ENCODE measurements around the gene SLC16A11. TPM values are rescaled to one million over a fixed set of nuclear protein-coding genes. Genes with fewer than 3 reads are reported as not detected.
A peak's percentile ranks its signal among the peaks of the same experiment; 100 is the strongest.

The SLC16A11 gene
- polyA plus RNA-seq, 1 donor from 2014 or later = 3.4 TPM

DNA sequence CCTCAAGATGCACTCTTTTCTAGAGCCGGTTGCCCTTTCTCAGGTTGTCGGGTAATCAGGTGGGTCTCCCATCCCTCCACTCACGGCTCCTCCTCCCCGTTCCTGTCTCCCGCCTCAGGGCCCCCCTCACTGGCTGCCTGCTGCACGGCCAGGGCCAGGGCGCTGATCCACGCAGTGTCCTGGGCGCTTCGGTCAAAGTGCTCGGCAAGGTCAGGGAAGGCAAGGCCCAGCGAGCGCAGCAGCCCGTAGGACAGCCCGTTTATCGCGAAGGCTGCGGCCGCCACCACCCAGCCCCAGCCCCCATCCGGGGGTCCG is 753 bp downstream of the SLC16A11 start:
- Mint-ChIP-seq H3K36me3 (peaks cover 1% of the 10 kb centered on the region), H3K4me1 (peaks cover 20 to 40% (median 34%) of the 10 kb centered on the region in 3 donors), H3K9me3 (no peaks in the 10 kb centered on the region), H3K27me3 (peaks cover 5% of the 10 kb centered on the region), H3K27ac (peak overlapping the region in 2 of 3 donors; percentile 55 to 95), H3K4me3 (peak overlapping the region; percentile 77 to 91 (median 90))

DNA sequence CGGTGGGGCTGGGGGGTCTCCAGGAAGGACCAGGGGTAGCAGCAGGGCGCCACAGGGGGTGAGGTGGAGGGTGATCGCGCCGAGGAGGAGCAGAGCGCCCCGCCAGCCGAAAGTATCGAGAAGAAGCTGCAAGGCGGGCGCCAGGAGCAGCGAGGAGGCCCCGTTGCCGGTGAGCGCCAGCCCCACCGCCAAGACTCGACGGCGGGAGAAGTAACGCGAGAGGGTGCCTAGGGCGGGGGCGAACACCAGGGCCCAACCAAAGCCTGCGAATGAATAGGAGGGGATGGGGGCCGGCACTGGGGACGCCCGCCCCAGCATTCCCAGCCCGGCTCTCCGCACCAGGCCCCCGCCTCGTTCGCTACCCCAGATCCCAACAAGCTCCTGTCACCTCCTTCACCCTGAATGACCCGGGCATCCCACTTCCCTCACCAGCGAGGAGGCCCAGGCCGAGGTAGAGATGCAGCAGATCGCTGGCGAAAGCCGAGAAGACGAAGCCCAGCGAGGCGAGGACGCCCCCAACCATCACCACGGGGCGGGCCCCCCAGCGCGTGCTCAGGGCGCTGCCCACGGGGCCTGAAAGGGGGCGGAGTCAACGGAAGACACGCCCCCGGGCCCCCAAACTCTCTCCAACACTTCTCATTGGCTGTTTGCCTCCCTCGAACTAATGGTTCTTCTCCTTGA is 1.3 kb downstream of the SLC16A11 start:
- Mint-ChIP-seq H3K4me1 (peaks cover 20 to 40% (median 37%) of the 10 kb centered on the region in 3 donors), H3K27ac (peak overlapping the region; percentile 55 to 95 (median 67)), H3K9me3 (no peaks in the 10 kb centered on the region), H3K27me3 (peaks cover 5% of the 10 kb centered on the region), H3K36me3 (peaks cover 1% of the 10 kb centered on the region), H3K4me3 (peak overlapping the region; percentile 77 to 91 (median 90))

DNA sequence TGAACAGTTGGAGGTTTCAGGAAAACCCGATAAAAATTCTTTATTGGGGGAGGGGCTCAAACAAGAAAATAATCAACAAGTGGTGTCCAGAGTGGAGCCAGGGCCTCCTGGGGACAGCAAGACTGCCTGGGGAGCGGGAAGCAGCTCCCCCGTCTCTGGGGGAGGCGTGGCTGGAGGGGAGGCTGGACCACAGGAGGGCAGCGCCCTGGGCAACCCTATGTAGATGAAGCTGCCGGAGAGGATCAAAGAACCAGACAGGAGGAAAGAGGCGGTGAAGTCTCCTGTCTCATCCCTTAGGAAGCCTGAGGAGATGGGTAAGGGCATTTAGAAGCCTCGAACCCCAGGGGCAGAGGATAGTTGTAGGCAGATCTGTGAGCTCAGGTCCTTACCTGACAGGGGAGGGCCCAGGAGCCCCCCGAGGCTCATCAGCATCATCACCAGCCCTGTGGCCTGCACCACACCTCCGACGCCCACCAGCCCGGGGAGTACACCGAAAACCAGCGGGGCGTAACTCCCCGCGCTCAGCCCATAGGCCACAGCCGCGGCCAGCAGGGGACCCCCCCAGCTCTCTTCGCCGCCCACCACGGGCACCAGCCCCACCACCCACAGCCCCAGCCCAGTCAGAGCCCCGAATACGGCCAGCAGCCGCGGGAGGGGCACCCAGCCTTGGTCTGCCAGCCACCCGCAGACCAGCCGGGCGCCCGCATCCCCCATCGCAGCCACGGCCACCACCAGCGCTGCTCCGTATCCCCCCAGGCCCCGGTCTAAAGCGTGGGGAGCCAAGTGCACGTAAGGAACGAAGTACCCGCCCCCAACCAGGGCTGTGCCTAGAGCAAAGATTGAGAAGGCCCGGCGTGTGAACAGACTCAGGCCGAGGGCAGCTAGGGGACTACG is 2.0 kb downstream of the SLC16A11 start:
- Mint-ChIP-seq H3K4me3 (peak overlapping the region; percentile 77 to 91 (median 90)), H3K36me3 (peaks cover 1% of the 10 kb centered on the region), H3K4me1 (peaks cover 15 to 37% (median 33%) of the 10 kb centered on the region in 3 donors), H3K9me3 (no peaks in the 10 kb centered on the region), H3K27ac (peak overlapping the region; percentile 55 to 77 (median 67)), H3K27me3 (peaks cover 5% of the 10 kb centered on the region)

DNA sequence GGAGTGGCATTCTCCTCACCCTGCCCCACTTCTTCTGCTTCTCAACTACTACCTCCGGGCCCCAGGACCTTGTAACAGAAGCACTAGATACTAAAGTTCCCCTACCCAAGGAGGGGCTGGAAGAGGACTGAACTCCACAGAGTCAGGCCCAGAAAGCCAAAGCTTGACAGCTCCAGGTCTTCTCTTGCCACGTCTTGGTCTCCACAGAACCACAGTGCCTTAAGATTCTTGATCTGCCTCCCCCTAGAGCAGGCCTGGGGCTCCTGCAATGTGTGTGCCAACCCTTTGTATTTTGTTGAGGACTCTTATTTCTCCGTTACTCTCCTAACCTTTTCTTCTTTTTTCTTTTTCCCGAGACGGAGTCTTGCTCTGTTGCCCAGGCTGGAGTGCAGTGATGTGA is 4.1 kb downstream of the SLC16A11 start:
- H3K36me3 Mint-ChIP-seq = peaks cover 1% of the 10 kb centered on the region
- no peaks in the 10 kb centered on the region for H3K9me3 Mint-ChIP-seq
- H3K27ac Mint-ChIP-seq = peak overlapping the region; percentile 37 to 92 (median 47)
- H3K4me1 Mint-ChIP-seq = peaks cover 12 to 44% (median 29%) of the 10 kb centered on the region in 3 donors
- peak overlapping the region in 2 of 4 donors; percentile 70 to 89 for H3K4me3 Mint-ChIP-seq
- peaks cover 5% of the 10 kb centered on the region for H3K27me3 Mint-ChIP-seq

DNA sequence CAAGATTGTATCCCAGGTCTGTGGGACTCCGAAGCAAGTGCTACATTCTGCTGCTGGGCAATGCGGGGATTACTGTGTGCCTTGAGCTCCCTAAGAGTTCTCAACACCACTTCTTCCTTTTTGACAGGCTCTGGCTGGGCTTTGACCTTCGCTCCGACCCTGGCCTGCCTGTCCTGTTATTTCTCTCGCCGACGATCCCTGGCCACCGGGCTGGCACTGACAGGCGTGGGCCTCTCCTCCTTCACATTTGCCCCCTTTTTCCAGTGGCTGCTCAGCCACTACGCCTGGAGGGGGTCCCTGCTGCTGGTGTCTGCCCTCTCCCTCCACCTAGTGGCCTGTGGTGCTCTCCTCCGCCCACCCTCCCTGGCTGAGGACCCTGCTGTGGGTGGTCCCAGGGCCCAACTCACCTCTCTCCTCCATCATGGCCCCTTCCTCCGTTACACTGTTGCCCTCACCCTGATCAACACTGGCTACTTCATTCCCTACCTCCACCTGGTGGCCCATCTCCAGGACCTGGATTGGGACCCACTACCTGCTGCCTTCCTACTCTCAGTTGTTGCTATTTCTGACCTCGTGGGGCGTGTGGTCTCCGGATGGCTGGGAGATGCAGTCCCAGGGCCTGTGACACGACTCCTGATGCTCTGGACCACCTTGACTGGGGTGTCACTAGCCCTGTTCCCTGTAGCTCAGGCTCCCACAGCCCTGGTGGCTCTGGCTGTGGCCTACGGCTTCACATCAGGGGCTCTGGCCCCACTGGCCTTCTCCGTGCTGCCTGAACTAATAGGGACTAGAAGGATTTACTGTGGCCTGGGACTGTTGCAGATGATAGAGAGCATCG is 5.6 kb downstream of the SLC16A11 start:
- H3K36me3 Mint-ChIP-seq = peaks cover 1% of the 10 kb centered on the region
- H3K4me1 Mint-ChIP-seq = peaks cover 13 to 43% (median 29%) of the 10 kb centered on the region in 3 donors
- no peaks in the 10 kb centered on the region for H3K9me3 Mint-ChIP-seq
- H3K27ac Mint-ChIP-seq = peak overlapping the region in 1 of 3 donors; percentile 92
- H3K4me3 Mint-ChIP-seq = peak overlapping the region; percentile 53 to 89 (median 74)
- H3K27me3 Mint-ChIP-seq = no peaks in the 10 kb centered on the region

DNA sequence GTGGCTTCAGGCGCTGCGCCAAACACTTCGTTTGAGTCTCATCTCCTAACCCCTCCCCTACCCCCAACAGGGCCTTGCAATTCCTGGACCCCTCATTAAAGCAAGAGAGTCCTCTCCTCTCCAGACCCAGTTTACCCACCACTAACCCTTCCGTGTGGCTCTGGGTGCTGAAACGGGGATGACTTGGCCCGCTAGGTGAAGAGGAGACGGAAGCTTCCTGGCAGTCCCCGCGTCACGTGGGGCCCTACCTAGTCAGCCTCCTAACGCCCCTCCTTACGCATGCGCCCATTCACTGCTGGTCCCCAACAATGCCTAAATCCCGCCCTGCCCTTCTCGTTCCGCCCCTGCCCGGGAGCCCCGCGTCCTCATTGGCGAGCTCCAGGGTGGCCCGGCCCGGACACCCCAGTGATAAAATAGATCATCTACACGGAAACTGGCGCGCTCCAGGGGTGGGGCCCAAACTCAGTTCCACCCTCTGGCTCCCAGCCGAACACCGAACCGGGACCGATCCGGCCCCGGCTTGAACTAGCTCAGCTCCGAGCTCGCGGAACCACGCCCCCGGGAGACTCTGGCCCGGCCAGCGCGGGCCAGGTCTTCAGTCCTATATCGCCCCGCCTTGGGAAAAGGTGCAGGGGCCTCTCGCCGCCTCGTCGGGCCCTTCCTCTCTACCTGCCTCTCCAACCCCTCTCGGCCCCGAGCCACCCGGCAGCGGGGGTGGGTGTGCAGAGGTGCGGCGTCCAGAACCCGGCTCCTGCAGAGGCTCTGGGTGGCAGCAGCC is 8.1 kb downstream of the SLC16A11 start, which contains the start of gene SLC16A13:
TSS of gene SLC16A13 (plus strand) at position 425 of the 778 bp plus-strand sequence. CDS start 368 bp downstream, outside the sequence.
- H3K9me3 Mint-ChIP-seq = no peaks in the 10 kb centered on the region
- peaks cover 5% of the 10 kb centered on the region for H3K36me3 Mint-ChIP-seq
- peaks cover 15 to 37% (median 34%) of the 10 kb centered on the region in 3 donors for H3K4me1 Mint-ChIP-seq
- H3K27ac Mint-ChIP-seq = peak within 1 kb of the TSS; percentile 95 to 99 (median 99)
- H3K27me3 Mint-ChIP-seq = no peaks in the 10 kb centered on the region
- peak within 1 kb of the TSS; percentile 95 to 98 (median 96) for H3K4me3 Mint-ChIP-seq

DNA sequence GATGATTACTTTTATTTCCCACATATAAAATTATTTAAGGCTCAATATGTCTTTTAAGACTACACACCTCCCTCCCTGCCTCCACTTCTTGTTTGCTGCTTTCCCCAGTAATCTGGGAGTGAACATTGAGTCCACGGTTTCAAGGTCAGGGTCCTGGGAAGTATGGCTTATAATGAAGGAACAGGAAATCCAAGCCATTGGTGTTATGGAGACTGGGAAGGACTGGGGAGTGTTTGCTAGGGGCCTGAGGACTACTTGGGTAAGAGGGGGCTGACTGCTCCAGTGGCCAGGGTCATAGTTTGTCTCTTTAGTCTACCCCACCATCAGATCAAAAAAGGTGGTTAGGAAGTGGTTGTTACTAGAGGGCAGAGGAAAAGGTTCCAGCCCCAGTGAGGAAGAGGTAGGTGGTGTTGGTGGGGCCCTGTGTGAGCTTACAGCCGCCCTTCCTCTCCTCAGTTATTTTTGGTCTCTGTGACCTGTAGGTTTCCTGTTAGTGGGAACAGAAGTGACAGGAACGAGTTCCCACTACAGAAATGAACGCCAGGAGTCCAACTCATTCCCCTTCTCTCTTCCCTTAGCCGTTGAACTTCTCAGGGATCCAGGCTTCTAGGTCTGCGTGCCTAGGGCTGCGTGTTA is 8.8 kb downstream of the SLC16A11 start:
- Mint-ChIP-seq H3K4me1 (peaks cover 19 to 39% (median 39%) of the 10 kb centered on the region in 3 donors), H3K36me3 (peaks cover 5% of the 10 kb centered on the region), H3K27me3 (no peaks in the 10 kb centered on the region), H3K9me3 (no peaks in the 10 kb centered on the region), H3K4me3 (peak overlapping the region; percentile 95 to 98 (median 96)), H3K27ac (peak overlapping the region; percentile 95 to 99 (median 99))

DNA sequence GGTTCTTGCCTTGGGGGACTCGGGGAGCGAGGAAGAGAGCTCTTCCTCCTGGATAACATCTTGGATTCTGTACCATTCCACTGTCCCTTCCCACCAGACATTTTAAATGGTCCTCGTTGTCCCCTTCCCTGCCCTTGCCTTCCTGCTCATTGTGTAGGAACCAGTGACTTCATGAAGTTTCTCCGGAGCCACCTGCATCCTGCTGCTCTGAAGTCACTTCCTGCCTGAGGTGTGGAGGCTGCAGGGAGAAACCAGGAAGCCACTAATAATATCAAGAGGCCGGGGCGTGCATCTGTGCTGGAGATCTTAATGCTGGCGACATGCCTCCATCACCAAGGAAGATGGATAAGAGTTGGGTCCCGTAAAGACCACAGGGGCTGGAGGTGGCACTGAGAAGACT is 14.2 kb downstream of the SLC16A11 start:
- Mint-ChIP-seq H3K36me3 (peaks cover 3% of the 10 kb centered on the region), H3K4me1 (peaks cover 16 to 25% (median 22%) of the 10 kb centered on the region in 3 donors), H3K9me3 (no peaks in the 10 kb centered on the region), H3K27ac (peak overlapping the region in 1 of 3 donors; percentile 1), H3K4me3 (peak overlapping the region; percentile 28 to 75 (median 63)), H3K27me3 (no peaks in the 10 kb centered on the region)

DNA sequence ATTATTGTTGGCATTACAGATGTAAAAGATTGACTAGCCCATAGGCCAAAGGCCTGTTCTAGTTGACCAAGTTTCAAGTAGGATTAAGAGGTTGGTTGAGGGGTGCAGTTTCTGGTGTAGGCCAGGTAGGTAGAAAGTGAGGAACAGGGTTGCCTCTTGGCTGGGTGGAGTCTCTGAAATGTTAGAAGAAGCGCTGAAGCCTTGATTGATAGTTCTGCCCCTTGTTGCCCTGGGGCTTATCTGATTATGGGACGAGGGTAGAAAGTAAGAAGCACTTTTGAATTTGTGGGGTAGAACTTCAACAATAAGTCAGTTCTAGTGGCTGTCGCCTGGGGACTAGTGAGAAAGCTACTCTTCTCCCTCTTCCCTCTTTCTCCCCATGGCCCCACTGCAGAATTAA is 14.8 kb downstream of the SLC16A11 start:
- H3K9me3 Mint-ChIP-seq = no peaks in the 10 kb centered on the region
- H3K4me1 Mint-ChIP-seq = peaks cover 16 to 24% (median 19%) of the 10 kb centered on the region in 3 donors
- H3K4me3 Mint-ChIP-seq = peak overlapping the region in 3 of 4 donors; percentile 28 to 78 (median 75)
- peaks cover 3% of the 10 kb centered on the region for H3K36me3 Mint-ChIP-seq
- peak overlapping the region; percentile 1 to 51 (median 3) for H3K27ac Mint-ChIP-seq
- H3K27me3 Mint-ChIP-seq = no peaks in the 10 kb centered on the region

DNA sequence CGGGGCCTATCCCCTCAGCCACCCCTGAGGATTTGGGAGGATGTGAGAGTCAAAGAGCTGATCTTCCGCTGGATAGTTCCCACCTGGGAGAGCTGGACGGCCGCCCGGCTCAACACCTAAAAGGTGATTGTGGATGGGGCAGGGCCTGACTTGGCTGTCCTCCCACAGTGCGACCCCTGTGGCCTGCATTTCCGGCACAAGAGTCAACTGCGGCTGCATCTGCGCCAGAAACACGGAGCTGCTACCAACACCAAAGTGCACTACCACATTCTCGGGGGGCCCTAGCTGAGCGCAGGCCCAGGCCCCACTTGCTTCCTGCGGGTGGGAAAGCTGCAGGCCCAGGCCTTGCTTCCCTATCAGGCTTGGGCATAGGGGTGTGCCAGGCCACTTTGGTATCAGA is 16.6 kb downstream of the SLC16A11 start:
- Mint-ChIP-seq H3K4me1 (peaks cover 20 to 29% (median 25%) of the 10 kb centered on the region in 3 donors), H3K36me3 (peaks cover under 1% of the 10 kb centered on the region), H3K27ac (no peak overlapping the region), H3K9me3 (no peaks in the 10 kb centered on the region), H3K27me3 (no peaks in the 10 kb centered on the region), H3K4me3 (no peak overlapping the region)

DNA sequence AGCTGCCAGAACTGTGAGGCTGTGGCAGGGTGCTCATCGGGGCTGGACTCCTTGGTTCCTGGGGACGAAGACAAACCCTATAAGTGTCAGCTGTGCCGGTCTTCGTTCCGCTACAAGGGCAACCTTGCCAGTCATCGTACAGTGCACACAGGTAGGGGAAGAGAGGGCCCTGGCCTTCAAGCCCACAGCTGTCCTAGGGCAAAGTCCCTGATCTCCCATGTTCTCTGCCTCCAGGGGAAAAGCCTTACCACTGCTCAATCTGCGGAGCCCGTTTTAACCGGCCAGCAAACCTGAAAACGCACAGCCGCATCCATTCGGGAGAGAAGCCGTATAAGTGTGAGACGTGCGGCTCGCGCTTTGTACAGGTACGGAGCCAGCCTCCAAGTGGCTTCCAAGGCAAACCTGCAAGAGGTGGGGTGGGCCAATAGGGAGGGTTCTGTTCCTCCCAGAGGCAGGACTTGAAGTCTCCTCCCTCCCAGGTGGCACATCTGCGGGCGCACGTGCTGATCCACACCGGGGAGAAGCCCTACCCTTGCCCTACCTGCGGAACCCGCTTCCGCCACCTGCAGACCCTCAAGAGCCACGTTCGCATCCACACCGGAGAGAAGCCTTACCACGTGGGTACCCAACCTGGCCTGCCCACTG is 17.3 kb downstream of the SLC16A11 start:
- Mint-ChIP-seq H3K4me1 (peaks cover 21 to 31% (median 30%) of the 10 kb centered on the region in 3 donors), H3K4me3 (peak overlapping the region in 1 of 4 donors; percentile 41)

DNA sequence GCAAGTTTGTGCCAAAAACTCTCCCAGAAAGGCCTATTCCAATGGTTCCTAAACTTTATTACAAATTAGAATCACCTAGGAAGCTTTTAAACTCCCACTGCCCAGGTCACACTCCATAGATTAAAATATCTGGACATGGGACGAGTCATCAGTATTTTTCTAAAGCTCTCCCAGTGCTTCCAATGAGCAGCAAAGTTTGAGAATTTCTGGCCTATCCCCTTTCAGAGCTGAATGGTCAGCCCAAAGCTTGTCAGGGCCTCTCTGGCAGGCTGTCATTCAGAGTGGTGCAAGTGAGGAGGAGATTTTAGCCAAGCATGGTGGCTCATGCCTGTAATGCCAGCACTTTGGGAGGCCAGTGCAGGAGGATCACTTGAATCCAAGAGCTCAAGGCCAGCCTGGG is 18.6 kb downstream of the SLC16A11 start:
- peaks cover 29 to 35% (median 34%) of the 10 kb centered on the region in 3 donors for H3K4me1 Mint-ChIP-seq
- H3K4me3 Mint-ChIP-seq = peak overlapping the region in 1 of 4 donors; percentile 38
- no peaks in the 10 kb centered on the region for H3K27me3 Mint-ChIP-seq
- peak overlapping the region in 2 of 3 donors; percentile 23 to 62 for H3K27ac Mint-ChIP-seq
- H3K9me3 Mint-ChIP-seq = no peaks in the 10 kb centered on the region
- H3K36me3 Mint-ChIP-seq = no peaks in the 10 kb centered on the region

More for the DNA sequence above, 17.3 kb downstream of the SLC16A11 start:
- Mint-ChIP-seq H3K27ac (peak overlapping the region in 1 of 3 donors; percentile 62), H3K27me3 (no peaks in the 10 kb centered on the region), H3K36me3 (no peaks in the 10 kb centered on the region), H3K9me3 (no peaks in the 10 kb centered on the region)

DNA sequence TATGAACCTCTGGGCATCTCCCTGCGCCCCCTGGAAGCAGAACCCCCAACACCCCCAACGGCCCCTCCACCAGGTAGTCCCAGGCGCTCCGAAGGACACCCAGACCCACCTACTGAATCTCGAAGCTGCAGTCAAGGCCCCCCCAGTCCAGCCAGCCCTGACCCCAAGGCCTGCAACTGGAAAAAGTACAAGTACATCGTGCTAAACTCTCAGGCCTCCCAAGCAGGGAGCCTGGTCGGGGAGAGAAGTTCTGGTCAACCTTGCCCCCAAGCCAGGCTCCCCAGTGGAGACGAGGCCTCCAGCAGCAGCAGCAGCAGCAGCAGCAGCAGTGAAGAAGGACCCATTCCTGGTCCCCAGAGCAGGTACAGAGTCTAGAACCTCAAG is 19.5 kb downstream of the SLC16A11 start:
- Mint-ChIP-seq H3K4me1 (peaks cover 22 to 29% (median 26%) of the 10 kb centered on the region in 3 donors), H3K27me3 (no peaks in the 10 kb centered on the region)

More for the DNA sequence above, 19.5 kb downstream of the SLC16A11 start:
- H3K9me3 Mint-ChIP-seq = no peaks in the 10 kb centered on the region
- peak overlapping the region in 2 of 3 donors; percentile 59 to 91 for H3K27ac Mint-ChIP-seq
- peak overlapping the region in 1 of 4 donors; percentile 66 for H3K4me3 Mint-ChIP-seq
- H3K36me3 Mint-ChIP-seq = no peaks in the 10 kb centered on the region
